Mesendoderm (in vitro differentiated cells): ENCODE results near the gene PHF13. TPM values are rescaled to one million over a fixed set of nuclear protein-coding genes. Genes with fewer than 3 reads are reported as not detected.

Source experiments
- DNase-seq: peaks from one replicate; pipeline ENCODE4 v3.0.0; 2013
- H2AK5ac ChIP-seq: 2 replicates; pipeline ENCODE4 v1.6.1; 2013; ENCODE audit warnings: low read length, inconsistent platforms
- H2BK120ac ChIP-seq: 2 replicates; pipeline ENCODE4 v1.6.1; 2013; ENCODE audit warnings: low read depth, mild to moderate bottlenecking, low read length, moderate library complexity, mixed read lengths
- H2BK15ac ChIP-seq: replicated peaks from 2 replicates; pipeline ENCODE4 v1.6.1; 2013; ENCODE audit warnings: low read depth, mild to moderate bottlenecking, moderate library complexity
- H2BK5ac ChIP-seq: 2 replicates; pipeline ENCODE4 v1.6.1; 2013; ENCODE audit warnings: low read length, inconsistent platforms
- H3K18ac ChIP-seq: 2 replicates; pipeline ENCODE4 v1.6.1; 2013; ENCODE audit warnings: mild to moderate bottlenecking, low read length, mixed read lengths
- H3K23ac ChIP-seq: one replicate; pipeline ENCODE4 v1.6.1; 2013; ENCODE audit warnings: low read length
- H3K27ac ChIP-seq: 2 replicates; pipeline ENCODE4 v1.5.1; 2013; ENCODE audit warnings: low read depth, mild to moderate bottlenecking, inconsistent platforms, low read length, moderate library complexity
- H3K27me3 ChIP-seq: 2 replicates; pipeline ENCODE4 v1.6.1; 2013; ENCODE audit warnings: low read length, control low read depth, mild to moderate bottlenecking, inconsistent platforms; ENCODE audit not compliant: insufficient read depth, poor library complexity
- H3K36me3 ChIP-seq: 2 replicates; pipeline ENCODE4 v1.6.1; 2013; ENCODE audit warnings: low read length, inconsistent platforms; ENCODE audit not compliant: control insufficient read depth, insufficient read depth
- H3K4ac ChIP-seq: one replicate; pipeline ENCODE4 v1.6.1; 2013; ENCODE audit warnings: low read depth, mild to moderate bottlenecking, low read length, moderate library complexity
- H3K4me1 ChIP-seq: 2 replicates; pipeline ENCODE4 v1.6.1; 2013; ENCODE audit warnings: low read depth, low read length, inconsistent platforms; ENCODE audit not compliant: control insufficient read depth
- H3K4me2 ChIP-seq: 2 replicates; pipeline ENCODE4 v1.6.1; 2013; ENCODE audit warnings: low read length
- H3K4me3 ChIP-seq: 2 replicates; pipeline ENCODE4 v1.5.1; 2013; ENCODE audit warnings: mild to moderate bottlenecking, low read length
- H3K56ac ChIP-seq: one replicate; pipeline ENCODE4 v1.6.1; 2013; ENCODE audit warnings: low read length
- H3K79me1 ChIP-seq: 2 replicates; pipeline ENCODE4 v1.6.1; 2013; ENCODE audit warnings: low read length, inconsistent platforms
- H3K79me2 ChIP-seq: 2 replicates; pipeline ENCODE4 v1.6.1; 2013; ENCODE audit warnings: mild to moderate bottlenecking, low read length; ENCODE audit not compliant: control insufficient read depth, insufficient read depth
- H3K9ac ChIP-seq: 2 replicates; pipeline ENCODE4 v1.6.1; 2013; ENCODE audit warnings: low read length, inconsistent platforms
- H4K5ac ChIP-seq: one replicate; pipeline ENCODE4 v1.6.1; 2013; ENCODE audit warnings: low read length
- H4K8ac ChIP-seq: one replicate; pipeline ENCODE4 v1.6.1; 2013; ENCODE audit warnings: low read depth, mild to moderate bottlenecking, control low read depth, low read length, moderate library complexity
- WGBS: extraction: QIAGEN DNeasy Blood & Tissue Kit; methylation state at CpG from one replicate; pipeline ENCODE4 v1.1.7; 2013; ENCODE audit warnings: low lambda C conversion rate, missing lambda C conversion rate; ENCODE audit not compliant: insufficient coverage; ENCODE audit errors: extremely low coverage; 5-methylcytosine and 5-hydroxymethylcytosine counted together
- polyA plus RNA-seq, 2 experiments: library from polyadenylated mRNA; stranded (reverse); fragments of 200-250 nt; gene quantifications; one replicate each; pipeline ENCODE4 v1.2.3, GENCODE V29; 2013

PHF13 gene
- polyA plus RNA-seq (2013, experiment 1 of 2), result 14.6 TPM
- 14.9 TPM for polyA plus RNA-seq (2013, experiment 2 of 2)

DNA sequence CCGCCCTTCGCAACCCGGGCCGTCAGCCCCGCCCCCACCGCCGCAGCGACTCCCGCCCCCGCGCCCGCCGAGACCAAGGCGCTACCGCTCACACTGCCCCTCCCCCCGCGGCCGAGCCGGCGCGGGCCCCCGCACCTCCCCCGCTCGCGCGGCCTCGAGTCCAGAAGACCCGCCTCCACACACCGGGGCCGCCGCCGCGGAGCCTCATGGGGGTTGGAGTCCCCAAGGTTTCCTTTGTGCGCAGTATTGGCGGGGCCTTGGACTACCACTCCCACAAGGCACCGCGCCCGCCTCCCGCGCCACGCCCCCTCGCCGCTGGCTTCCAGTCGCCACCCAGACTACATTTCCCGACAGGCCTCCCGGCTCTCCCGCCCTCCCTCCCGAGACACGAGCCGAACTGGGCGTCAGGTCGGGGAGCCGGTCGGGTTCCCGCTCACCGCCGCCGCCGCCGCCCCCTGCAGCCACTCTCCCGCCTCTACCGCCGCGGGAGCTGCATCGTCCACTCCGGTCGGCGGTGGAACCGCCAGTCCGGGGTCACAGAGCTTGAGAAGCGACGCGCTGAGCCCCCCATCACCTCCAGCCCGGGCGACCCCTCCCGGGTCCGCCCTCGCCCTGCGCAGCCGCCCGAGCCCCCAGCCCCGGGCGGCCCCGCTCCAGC lies at the start of gene PHF13:
Gene PHF13, plus strand, starts transcription at position 371 of the 658 bp plus-strand sequence. CDS start 336 bp downstream, outside the sequence.
- Histone ChIP-seq H3K4me2 (peak within 1 kb of the TSS; percentile 93), H2BK120ac (peak within 1 kb of the TSS; percentile 75), H3K18ac (peak within 1 kb of the TSS; percentile 100), H3K27me3 (no peaks in the 10 kb centered on the region), H2BK5ac (no peak within 1 kb of the TSS), H2BK15ac (peak within 1 kb of the TSS; percentile 59), H3K27ac (peak within 1 kb of the TSS; percentile 94), H3K36me3 (peaks cover 3% of the 10 kb centered on the region), H2AK5ac (no peak within 1 kb of the TSS), H3K9ac (peak within 1 kb of the TSS; percentile 91), H3K79me1 (peaks cover 6% of the 10 kb centered on the region), H3K23ac (no peak within 1 kb of the TSS), H4K8ac (peak within 1 kb of the TSS; percentile 82), H3K56ac (peak within 1 kb of the TSS; percentile 96), H3K79me2 (peaks cover 31% of the 10 kb centered on the region), H3K4me3 (peak within 1 kb of the TSS; percentile 85), H3K4ac (peak within 1 kb of the TSS; percentile 94), H3K4me1 (no peaks in the 10 kb centered on the region), H4K5ac (no peak within 1 kb of the TSS)
- DNase-seq, result peak; percentile 99
- no CpG with 5 or more reads among the region's 84 CpGs for WGBS

DNA sequence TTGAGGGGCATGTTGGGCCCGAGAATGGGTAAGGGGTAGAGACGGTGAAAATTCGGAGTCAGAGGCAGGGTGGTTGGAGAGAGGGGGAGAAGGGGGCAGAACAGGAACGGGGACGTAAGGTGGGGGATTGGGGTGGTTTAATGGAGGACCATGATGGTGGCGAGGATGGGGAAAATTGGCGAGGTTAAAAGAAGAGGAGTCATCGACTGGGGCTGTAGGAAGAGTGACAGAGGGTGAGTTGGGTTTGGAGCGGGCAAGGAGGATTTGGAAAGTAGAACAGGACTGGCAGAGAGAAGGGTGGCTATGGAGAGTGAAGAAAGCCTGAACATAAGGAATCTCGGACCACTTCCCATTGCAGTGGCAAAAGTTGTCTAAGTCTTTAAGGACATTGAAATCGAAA lies 44.5 kb upstream of the PHF13 start:
- Histone ChIP-seq H2BK120ac (no peak overlapping the region), H3K27ac (no peak overlapping the region)

DNA sequence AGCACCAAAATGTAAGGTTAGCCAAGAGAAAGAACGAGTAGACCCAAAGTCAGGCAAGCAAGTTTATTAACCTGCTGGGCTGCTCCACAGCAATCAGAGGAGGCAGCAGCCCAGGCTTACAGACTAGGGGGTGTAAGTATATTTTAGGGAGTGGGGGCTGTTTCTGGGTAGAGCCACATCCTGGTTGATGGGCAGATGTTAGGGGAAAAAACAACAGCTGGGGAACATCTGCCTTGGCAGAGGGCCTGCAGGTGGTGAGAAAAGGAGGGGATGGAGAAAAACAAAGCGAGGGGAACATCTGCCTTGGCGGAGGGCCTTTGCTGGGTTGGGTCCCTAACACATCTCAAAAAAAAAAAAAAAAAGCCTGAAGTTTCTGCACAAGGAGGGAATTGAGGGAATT lies 43.4 kb upstream of the PHF13 start:
- no peak for DNase-seq
- Histone ChIP-seq H3K79me2 (no peaks in the 10 kb centered on the region), H3K4me2 (no peak overlapping the region), H3K4me3 (no peak overlapping the region), H3K79me1 (no peaks in the 10 kb centered on the region), H3K9ac (no peak overlapping the region), H3K23ac (no peak overlapping the region), H2BK5ac (no peak overlapping the region), H3K36me3 (no peaks in the 10 kb centered on the region), H2BK15ac (no peak overlapping the region), H3K18ac (no peak overlapping the region), H3K4me1 (no peaks in the 10 kb centered on the region), H3K56ac (no peak overlapping the region), H2BK120ac (no peak overlapping the region), H3K27ac (no peak overlapping the region), H3K4ac (no peak overlapping the region), H2AK5ac (no peak overlapping the region), H4K8ac (no peak overlapping the region), H3K27me3 (no peaks in the 10 kb centered on the region), H4K5ac (no peak overlapping the region)
- WGBS, result no CpG with 5 or more reads among the region's 3 CpGs

More for the DNA sequence above, 44.5 kb upstream of the PHF13 start:
- Histone ChIP-seq H2BK15ac (no peak overlapping the region), H2BK5ac (no peak overlapping the region), H3K4me2 (no peak overlapping the region), H3K23ac (no peak overlapping the region), H3K79me2 (no peaks in the 10 kb centered on the region), H3K4me3 (no peak overlapping the region), H3K18ac (no peak overlapping the region), H3K56ac (no peak overlapping the region), H3K27me3 (no peaks in the 10 kb centered on the region), H2AK5ac (no peak overlapping the region), H3K79me1 (no peaks in the 10 kb centered on the region), H3K4me1 (no peaks in the 10 kb centered on the region), H3K36me3 (no peaks in the 10 kb centered on the region), H4K5ac (no peak overlapping the region), H4K8ac (no peak overlapping the region), H3K4ac (no peak overlapping the region), H3K9ac (no peak overlapping the region)
- WGBS, result no CpG with 5 or more reads among the region's 11 CpGs
- no peak for DNase-seq

DNA sequence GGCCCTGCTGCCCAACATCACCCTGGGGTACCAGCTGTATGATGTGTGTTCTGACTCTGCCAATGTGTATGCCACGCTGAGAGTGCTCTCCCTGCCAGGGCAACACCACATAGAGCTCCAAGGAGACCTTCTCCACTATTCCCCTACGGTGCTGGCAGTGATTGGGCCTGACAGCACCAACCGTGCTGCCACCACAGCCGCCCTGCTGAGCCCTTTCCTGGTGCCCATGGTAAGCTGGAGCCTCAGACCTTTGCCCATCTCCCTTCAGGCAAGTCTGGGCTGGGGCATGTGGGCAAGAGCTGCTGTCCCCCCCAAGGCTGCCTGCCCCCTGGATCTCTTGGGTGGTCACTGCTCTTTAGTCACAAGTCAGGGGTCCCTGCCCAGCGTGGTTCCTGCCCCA lies 42.5 kb upstream of the PHF13 start:
- WGBS, result no CpG with 5 or more reads among the region's 5 CpGs

DNA sequence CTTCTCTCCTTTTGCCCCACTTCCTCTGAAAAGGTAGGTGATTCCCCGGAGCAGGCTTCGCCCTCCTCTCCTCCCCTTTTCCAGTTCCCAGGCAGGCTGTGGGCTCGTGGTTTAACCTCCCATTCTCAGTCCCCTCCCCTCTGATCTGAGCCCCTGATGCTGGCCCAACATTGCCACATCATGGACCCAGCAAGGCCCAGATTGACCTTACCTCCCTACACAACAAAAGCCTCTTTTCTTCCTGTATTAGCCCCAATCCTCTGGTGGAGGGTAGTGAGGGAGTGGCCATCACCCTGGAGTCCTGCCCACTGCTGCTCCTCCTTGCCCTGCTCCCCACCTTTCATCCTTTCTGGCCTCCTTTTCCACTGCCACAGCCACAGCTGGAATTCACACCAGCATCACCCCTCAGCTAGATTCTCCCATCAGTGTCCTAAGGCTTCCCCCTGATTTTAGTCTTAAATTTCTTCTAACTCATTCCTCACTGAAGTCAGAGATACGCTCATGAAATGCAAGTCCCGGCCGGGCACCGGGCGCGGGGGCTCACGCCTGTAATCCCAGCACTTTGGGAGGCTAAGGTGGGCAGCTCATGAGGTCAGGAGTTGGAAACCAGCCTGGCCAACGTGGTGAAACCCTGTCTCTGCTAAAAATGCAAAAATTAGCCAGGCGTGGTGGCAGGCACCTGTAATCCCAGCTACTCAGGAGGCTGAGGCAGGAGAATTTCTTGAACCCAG lies 40.7 kb upstream of the PHF13 start:
- Histone ChIP-seq H2BK5ac (no peak overlapping the region), H4K5ac (no peak overlapping the region), H3K27ac (no peak overlapping the region), H3K18ac (no peak overlapping the region), H3K79me2 (no peaks in the 10 kb centered on the region), H4K8ac (no peak overlapping the region), H3K56ac (no peak overlapping the region), H3K27me3 (no peaks in the 10 kb centered on the region), H3K23ac (no peak overlapping the region), H3K79me1 (no peaks in the 10 kb centered on the region), H3K4me1 (no peaks in the 10 kb centered on the region), H3K36me3 (no peaks in the 10 kb centered on the region), H3K4me3 (no peak overlapping the region), H2BK15ac (no peak overlapping the region), H3K4me2 (no peak overlapping the region), H3K4ac (no peak overlapping the region), H2AK5ac (no peak overlapping the region), H2BK120ac (no peak overlapping the region), H3K9ac (no peak overlapping the region)
- no CpG with 5 or more reads among the region's 12 CpGs for WGBS
- no peak for DNase-seq

More for the DNA sequence above, 42.5 kb upstream of the PHF13 start:
- no peak overlapping the region for H3K23ac ChIP-seq
- H2BK5ac ChIP-seq, result no peak overlapping the region
- H3K27ac ChIP-seq, result no peak overlapping the region
- H3K4me2 ChIP-seq, result no peak overlapping the region
- no peak for DNase-seq
- no peaks in the 10 kb centered on the region for H3K79me2 ChIP-seq
- no peaks in the 10 kb centered on the region for H3K27me3 ChIP-seq
- H2BK120ac ChIP-seq, result no peak overlapping the region
- H3K36me3 ChIP-seq, result no peaks in the 10 kb centered on the region
- H2AK5ac ChIP-seq, result no peak overlapping the region
- no peak overlapping the region for H2BK15ac ChIP-seq
- no peaks in the 10 kb centered on the region for H3K4me1 ChIP-seq
- H3K56ac ChIP-seq, result no peak overlapping the region
- no peak overlapping the region for H3K4me3 ChIP-seq
- H4K8ac ChIP-seq, result no peak overlapping the region
- no peak overlapping the region for H3K18ac ChIP-seq
- no peak overlapping the region for H3K9ac ChIP-seq
- H3K79me1 ChIP-seq, result no peaks in the 10 kb centered on the region
- H4K5ac ChIP-seq, result no peak overlapping the region
- H3K4ac ChIP-seq, result no peak overlapping the region
